HG03558 (cell line): ENCODE data around the gene NINJ2.

ENCODE experiments used
- ATAC-seq: cut with Tn5 transposase; IDR thresholded peaks from one replicate; pipeline ENCODE4 v1.9.1; 2021; ENCODE audit warnings: moderate number of reproducible peaks; ENCODE audit not compliant: unreplicated experiment; ENCODE audit errors: extremely low read depth

Gene NINJ2

GRCh38 chr12:539540-540310 lies 123.5 kb downstream of the NINJ2 start:
- no peak for ATAC-seq

GRCh38 chr12:538731-539539 lies 124.3 kb downstream of the NINJ2 start:
- ATAC-seq: no peak

- ATAC-seq: no peak
Observed at GRCh38 chr12:537772-538171, 125.5 kb downstream of the NINJ2 start.

GRCh38 chr12:536751-537245 lies 126.4 kb downstream of the NINJ2 start:
- ATAC-seq: no peak

GRCh38 chr12:535396-535795 lies 127.8 kb downstream of the NINJ2 start:
- ATAC-seq: no peak

- no peak for ATAC-seq
Observed at GRCh38 chr12:534216-534615, 129.0 kb downstream of the NINJ2 start.

- ATAC-seq: no peak
Observed at GRCh38 chr12:533718-534117, 129.5 kb downstream of the NINJ2 start.

- no peak for ATAC-seq
Observed at GRCh38 chr12:532908-533565, 130.2 kb downstream of the NINJ2 start.

- ATAC-seq: no peak
Observed at GRCh38 chr12:531951-532585, 131.2 kb downstream of the NINJ2 start.

- no peak for ATAC-seq
Observed at GRCh38 chr12:530821-531220, 132.4 kb downstream of the NINJ2 start.

GRCh38 chr12:530308-530707 lies 132.9 kb downstream of the NINJ2 start:
- ATAC-seq: no peak

- ATAC-seq: no peak
Observed at GRCh38 chr12:527729-528128, 135.5 kb downstream of the NINJ2 start.

GRCh38 chr12:527241-527640 lies 136.0 kb downstream of the NINJ2 start:
- no peak for ATAC-seq

GRCh38 chr12:526089-526488 lies 137.2 kb downstream of the NINJ2 start:
- ATAC-seq: no peak

- ATAC-seq: no peak
Observed at GRCh38 chr12:524167-524951, 138.9 kb downstream of the NINJ2 start.

GRCh38 chr12:522692-523378 lies 140.4 kb downstream of the NINJ2 start:
- no peak for ATAC-seq

GRCh38 chr12:520119-520518 lies 143.1 kb downstream of the NINJ2 start:
- no peak for ATAC-seq

- no peak for ATAC-seq
Observed at GRCh38 chr12:517538-517937, 145.7 kb downstream of the NINJ2 start.
